DMS 273 (cell line): ENCODE measurements around the gene WNT8A.

Source experiments
- DNase-seq: peaks from one replicate; lab custom pipeline; 2025; ENCODE audit not compliant: unreplicated experiment; lab: John Stamatoyannopoulos, UW

Gene WNT8A

DNA sequence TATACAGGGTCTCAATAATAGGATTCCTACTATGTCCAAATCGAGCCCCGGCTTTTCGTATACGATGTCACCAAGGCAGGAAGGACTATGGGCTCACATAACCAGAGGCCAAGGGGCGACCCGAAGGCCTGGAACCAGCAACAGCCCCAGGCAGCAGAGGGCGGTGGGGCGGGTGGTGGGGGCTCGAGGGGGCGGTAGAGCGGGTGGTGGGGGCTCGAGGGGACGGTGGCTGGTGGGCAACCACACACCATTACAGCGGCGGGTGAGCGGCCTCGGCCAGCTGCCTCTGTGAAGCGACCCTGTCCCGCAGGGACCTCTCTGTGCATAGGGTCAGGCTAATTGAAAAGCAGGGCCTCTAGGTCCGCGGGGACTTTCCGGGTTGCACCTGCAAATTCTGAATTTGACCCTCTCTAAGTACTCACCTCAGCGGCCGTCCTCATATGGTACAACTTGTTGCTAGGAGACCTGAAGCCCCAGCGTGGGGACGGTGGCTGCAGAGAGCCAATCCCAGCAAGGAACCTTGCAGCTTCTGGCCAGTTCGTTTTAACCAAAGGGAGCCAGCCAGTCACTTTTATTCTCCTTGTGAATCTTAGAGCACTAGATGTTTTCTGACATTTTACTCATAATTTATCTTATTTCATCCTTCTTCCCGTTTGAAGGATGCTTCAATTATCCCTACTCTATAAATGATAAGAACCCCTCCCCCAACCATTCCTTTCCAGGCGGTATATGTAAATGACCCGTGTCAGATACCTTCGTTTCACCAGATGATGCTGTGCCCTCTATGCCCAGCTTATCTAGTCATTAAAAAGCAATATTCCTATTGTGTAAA lies 55.3 kb downstream of the WNT8A start, which contains the start of gene NME5:
TSS of gene NME5 (minus strand) at position 480 of the 832 bp plus-strand sequence. CDS start 648 bp downstream, outside the sequence.
- DNase-seq, result peak; percentile 86

DNA sequence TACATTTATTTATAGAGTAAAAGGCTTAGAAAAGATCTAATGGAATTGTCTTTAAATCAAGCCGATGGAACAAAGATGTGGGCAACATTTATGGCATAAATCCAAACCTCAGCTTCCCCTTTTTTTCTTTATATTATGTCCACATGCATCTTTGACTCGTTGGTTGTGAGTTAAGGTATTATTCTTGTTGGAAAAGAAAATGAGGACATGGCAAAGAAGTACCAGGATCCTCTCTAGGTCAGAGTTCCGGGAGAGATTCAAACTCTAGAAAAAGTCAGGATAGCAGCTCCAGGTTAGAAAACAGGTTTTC lies 55.9 kb downstream of the WNT8A start:
- DNase-seq, result no peak

DNA sequence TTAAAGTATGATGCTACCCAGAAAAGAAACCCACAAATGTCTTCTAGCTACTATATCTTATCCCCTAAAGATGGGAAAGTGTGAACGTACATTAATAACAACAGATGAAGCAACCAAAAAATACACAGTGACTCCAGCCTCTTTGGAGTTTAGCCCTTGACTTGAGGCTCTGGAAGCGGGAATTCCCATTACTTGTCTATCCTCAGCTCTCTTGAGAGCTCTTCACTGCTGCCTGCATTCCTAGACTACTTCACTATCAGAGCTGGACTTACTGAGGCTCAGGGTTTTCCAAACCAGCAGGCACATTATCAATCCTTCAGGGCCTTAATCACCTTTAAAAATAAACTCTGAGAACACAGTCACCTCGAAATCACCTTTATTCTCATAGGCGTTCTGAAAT lies 56.4 kb downstream of the WNT8A start:
- no peak for DNase-seq
